Measurements from ENCODE around the gene RPL26.
"Not testable (repeated sequence)": the region's sequence is repeated elsewhere in the genome, so short reads cannot be mapped to it uniquely, and the experiment has no call there.

The RPL26 gene

GRCh38 chr17:8383143-8383822 lies at the start of gene RPL26:
Gene RPL26 (minus strand): TSS chr17:8383193. CDS start chr17:8382310, 883 bp downstream.
- peak; percentile 99 for DNase-seq

GRCh38 chr17:8430966-8431365 lies 48.0 kb upstream of the RPL26 start:
- DNase-seq: no peak

GRCh38 chr17:8426802-8427201 lies 43.8 kb upstream of the RPL26 start:
- DNase-seq: no peak

GRCh38 chr17:8426094-8426720 lies 43.2 kb upstream of the RPL26 start:
- no peak for DNase-seq

GRCh38 chr17:8421571-8421970 lies 38.6 kb upstream of the RPL26 start:
- DNase-seq: no peak

- DNase-seq: no peak
Measured at GRCh38 chr17:8420041-8420934, 37.3 kb upstream of the RPL26 start.

GRCh38 chr17:8419305-8419704 lies 36.3 kb upstream of the RPL26 start:
- DNase-seq: no peak

- no peak for DNase-seq
Measured at GRCh38 chr17:8418471-8418870, 35.5 kb upstream of the RPL26 start.

GRCh38 chr17:8417806-8418205 lies 34.8 kb upstream of the RPL26 start:
- DNase-seq: no peak

- no peak for DNase-seq
Measured at GRCh38 chr17:8413938-8414337, 30.9 kb upstream of the RPL26 start.

GRCh38 chr17:8413328-8413727 lies 30.3 kb upstream of the RPL26 start:
- DNase-seq: no peak

GRCh38 chr17:8412089-8412488 lies 29.1 kb upstream of the RPL26 start:
- no peak for DNase-seq

- no peak for DNase-seq
Measured at GRCh38 chr17:8410883-8411238, 27.9 kb upstream of the RPL26 start.

- DNase-seq: peak; percentile 83
Measured at GRCh38 chr17:8409966-8410882, 27.2 kb upstream of the RPL26 start.

GRCh38 chr17:8408371-8408770 lies 25.4 kb upstream of the RPL26 start:
- no peak for DNase-seq

GRCh38 chr17:8406174-8406573 lies 23.2 kb upstream of the RPL26 start:
- no peak for DNase-seq

- DNase-seq: no peak
Measured at GRCh38 chr17:8405499-8406016, 22.6 kb upstream of the RPL26 start.

- no peak for DNase-seq
Measured at GRCh38 chr17:8402921-8403536, 20.0 kb upstream of the RPL26 start.

- DNase-seq: no peak
Measured at GRCh38 chr17:8401107-8401506, 18.1 kb upstream of the RPL26 start.

- DNase-seq: no peak
Measured at GRCh38 chr17:8398980-8399379, 16.0 kb upstream of the RPL26 start.

GRCh38 chr17:8397636-8398035 lies 14.6 kb upstream of the RPL26 start, which contains the start of gene RNF222:
Gene RNF222 (minus strand): TSS chr17:8397827. CDS start chr17:8393461, 4,366 bp downstream.
- no peak for DNase-seq

GRCh38 chr17:8394497-8394896 lies 11.5 kb upstream of the RPL26 start:
- not testable (repeated sequence) for DNase-seq
